Transverse colon (tissue), 4 donors: ENCODE data around the gene SNRPA1. TPM values are rescaled to one million over a fixed set of nuclear protein-coding genes. Genes with fewer than 3 reads are reported as not detected.
A peak's percentile ranks its signal among the peaks of the same experiment; 100 is the strongest.

Experiments
- DNase-seq: peaks from one replicate; pipeline ENCODE4 v3.0.0-alpha.2; 2019
- H3K27ac ChIP-seq, 4 donors: fragments of 200-600 bp; sonication (generic); 2 replicates each; pipeline ENCODE4 v1.5.1; 2016 to 2018; ENCODE audit warnings: inconsistent platforms in 4 of 4
- H3K27me3 ChIP-seq: fragments of 200-600 bp; sonication (generic); 2 replicates; pipeline ENCODE4 v1.5.1; 2017; ENCODE audit warnings: inconsistent platforms
- H3K36me3 ChIP-seq, 4 donors: fragments of 200-600 bp; sonication (generic); 2 replicates each; pipeline ENCODE4 v1.5.1; 2017 to 2019; ENCODE audit warnings: inconsistent platforms in 4 of 4
- H3K4me1 ChIP-seq, 4 donors: fragments of 200-600 bp; sonication (generic); 2 replicates each; pipeline ENCODE4 v1.5.1; 2017 to 2020; ENCODE audit warnings: inconsistent platforms in 4 of 4
- H3K4me3 ChIP-seq, 4 donors: fragments of 200-600 bp; sonication (generic); 1 replicate in 1 of 4; 2 replicates in 3 of 4; pipeline versions ENCODE4 v1.5.1 to v1.6.1; 2017 to 2019; ENCODE audit warnings: inconsistent platforms in 4 of 4
- H3K9me3 ChIP-seq, 2 donors: fragments of 200-600 bp; sonication (generic); 2 replicates each; pipeline ENCODE4 v1.5.1; 2017 to 2019; ENCODE audit warnings: inconsistent platforms in 2 of 2
- EP300 ChIP-seq: sonication (generic); formaldehyde crosslinking; IDR thresholded peaks from one replicate; pipeline ENCODE4 v1.6.1; 2017; ENCODE audit warnings: antibody characterized with exemption, low read depth
- POLR2A ChIP-seq: fragments of 450-650 bp; IDR thresholded peaks from one replicate; pipeline ENCODE4 v1.6.1; 2016; ENCODE audit warnings: antibody characterized with exemption, mild to moderate bottlenecking, moderate library complexity
- POLR2AphosphoS5 ChIP-seq, 3 donors: sonication (generic); formaldehyde crosslinking; IDR thresholded peaks; one replicate each; pipeline ENCODE4 v1.6.1; 2016; ENCODE audit warnings: antibody characterized with exemption in 3 of 3
- WGBS, 2 donors: methylation state at CpG; one replicate each; pipeline ENCODE4 v1.1.5; 2018; ENCODE audit warnings: low coverage in 1 of 2; 5-methylcytosine and 5-hydroxymethylcytosine counted together
- in situ Hi-C, 4 donors: fragments of 200-750 bp; cut with MboI; loops; one replicate each; pipeline versions ENCODE4 v1.15.0 to v1.15.1; 2017; ENCODE audit warnings: low sequenced_read_pairs in 3 of 4, low pct_ligation_motif_present in 1 of 4, low pct_unique_long_range_greater_than_20kb in 1 of 4
- intact Hi-C: fragments of 100-400 bp; cut with DNase I; formaldehyde crosslinking; loops from one replicate; pipeline ENCODE4 v1.15.1; 2023; ENCODE audit warnings: low total_unique reads
- total RNA-seq, 4 donors: library from RNA; depleted of rRNA; stranded (reverse); fragments of >200 nt; gene quantifications; one replicate each; pipeline ENCODE4 v1.1.0, GENCODE V29; 2016
- TF ChIP-seq, protein P1 (sequence below), 5 experiments: fragments of 200-600 bp in 3 of 5; fragments of 450-650 bp in 2 of 5; sonication (generic) in 3 of 5; IDR thresholded peaks; 1 replicate in 2 of 5; 2 replicates in 3 of 5; pipeline ENCODE4 v1.5.1; 2016 to 2017; ENCODE audit warnings: antibody characterized with exemption in 5 of 5, inconsistent platforms in 3 of 5, mild to moderate bottlenecking in 2 of 5, moderate library complexity in 1 of 5

The SNRPA1 gene
- total RNA-seq, 4 donors from 2014 or later, result 7.8 to 54.0 (median 25.8) TPM

DNA sequence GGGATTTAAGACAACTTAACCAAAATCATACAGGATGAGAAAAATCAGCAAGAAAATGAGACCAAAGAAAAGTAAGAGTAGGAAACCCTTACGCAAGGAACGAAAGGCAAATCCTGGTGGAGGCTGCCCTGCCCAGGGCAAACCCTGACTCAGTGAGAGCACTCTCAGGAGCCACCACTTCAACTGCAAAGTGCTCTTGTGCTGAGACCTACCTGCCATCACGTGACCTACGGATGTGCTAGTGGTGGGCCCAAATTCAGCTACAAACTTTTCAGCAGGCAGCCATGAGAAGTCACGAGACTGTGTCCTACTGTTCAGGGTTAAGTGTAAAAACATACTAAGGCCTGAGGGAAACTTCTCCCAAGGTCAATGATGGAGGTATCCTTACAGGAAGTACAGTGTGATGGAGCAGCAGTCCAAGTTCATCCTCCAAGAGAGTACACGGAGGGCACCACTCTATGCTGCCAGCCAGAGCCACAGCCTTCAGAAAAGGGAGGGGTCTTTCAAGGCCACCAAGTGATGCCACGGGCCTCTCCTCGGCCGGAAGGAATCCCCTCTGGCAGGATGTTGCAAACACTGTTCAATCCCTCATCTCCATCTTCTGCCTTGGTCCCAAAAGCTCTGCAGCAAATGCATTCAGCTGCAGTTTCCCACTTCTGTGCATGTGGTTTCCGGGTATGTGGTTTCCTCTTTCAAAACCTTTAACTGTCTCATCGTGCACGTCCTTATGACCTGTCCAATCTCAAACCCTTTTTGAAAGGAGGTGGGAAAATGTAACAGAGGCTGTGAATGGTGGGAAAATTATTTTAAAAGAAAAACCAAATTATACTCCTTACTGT is 52.7 kb downstream of the SNRPA1 start:
- peaks cover 0 to 76% (median 17%) of the 10 kb centered on the region in 4 donors for H3K4me1 ChIP-seq

DNA sequence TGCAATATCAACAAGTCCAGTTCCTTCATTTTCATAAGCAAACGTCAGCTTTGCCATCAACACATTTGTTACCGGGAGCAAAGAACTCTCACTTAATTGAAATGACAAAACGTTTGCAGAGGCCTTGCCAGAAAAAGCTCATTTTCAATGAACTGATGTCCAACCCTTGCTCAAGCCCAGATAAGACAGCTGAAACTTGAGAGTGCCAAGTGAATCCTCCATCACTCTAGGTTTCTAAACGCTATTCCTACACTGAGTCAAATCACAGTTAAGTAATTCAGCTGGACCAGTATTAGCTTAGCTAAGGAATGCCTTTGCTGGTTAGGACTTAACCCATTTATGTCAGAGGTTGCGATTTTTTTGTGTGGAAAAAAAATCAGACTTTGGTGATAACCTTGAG is 54.7 kb downstream of the SNRPA1 start:
- Histone ChIP-seq H3K27ac (peak overlapping the region in 2 of 4 donors; percentile 5 to 26), H3K9me3 (no peaks in the 10 kb centered on the region), H3K4me1 (peaks cover 0 to 61% (median 11%) of the 10 kb centered on the region in 4 donors), H3K4me3 (no peak overlapping the region), H3K27me3 (no peaks in the 10 kb centered on the region), H3K36me3 (peaks cover 0 to under 1% (median 0%) of the 10 kb centered on the region in 4 donors)
- WGBS, 2 donors, result 64 to 73% methylated on average over 5 of the region's 5 CpGs
- intact Hi-C loops, result loop anchor here (10.0 kb wide), 1 partner anchor 116 kb away; no protein-coding TSS in a partner anchor
- in situ Hi-C loops, result no loop called here
- DNase-seq, result no peak
- TF ChIP-seq POLR2A (no peak), POLR2AphosphoS5 (IDR thresholded peaks at IDR 0.05) (peak in 1 of 3 donors; percentile 16)
- TF ChIP-seq, protein P1, sequence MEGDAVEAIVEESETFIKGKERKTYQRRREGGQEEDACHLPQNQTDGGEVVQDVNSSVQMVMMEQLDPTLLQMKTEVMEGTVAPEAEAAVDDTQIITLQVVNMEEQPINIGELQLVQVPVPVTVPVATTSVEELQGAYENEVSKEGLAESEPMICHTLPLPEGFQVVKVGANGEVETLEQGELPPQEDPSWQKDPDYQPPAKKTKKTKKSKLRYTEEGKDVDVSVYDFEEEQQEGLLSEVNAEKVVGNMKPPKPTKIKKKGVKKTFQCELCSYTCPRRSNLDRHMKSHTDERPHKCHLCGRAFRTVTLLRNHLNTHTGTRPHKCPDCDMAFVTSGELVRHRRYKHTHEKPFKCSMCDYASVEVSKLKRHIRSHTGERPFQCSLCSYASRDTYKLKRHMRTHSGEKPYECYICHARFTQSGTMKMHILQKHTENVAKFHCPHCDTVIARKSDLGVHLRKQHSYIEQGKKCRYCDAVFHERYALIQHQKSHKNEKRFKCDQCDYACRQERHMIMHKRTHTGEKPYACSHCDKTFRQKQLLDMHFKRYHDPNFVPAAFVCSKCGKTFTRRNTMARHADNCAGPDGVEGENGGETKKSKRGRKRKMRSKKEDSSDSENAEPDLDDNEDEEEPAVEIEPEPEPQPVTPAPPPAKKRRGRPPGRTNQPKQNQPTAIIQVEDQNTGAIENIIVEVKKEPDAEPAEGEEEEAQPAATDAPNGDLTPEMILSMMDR (IDR thresholded peaks at IDR 0.05), result no peak

More for the DNA sequence above, 52.7 kb downstream of the SNRPA1 start:
- Histone ChIP-seq H3K27ac (peak overlapping the region; percentile 41 to 68 (median 46)), H3K27me3 (no peaks in the 10 kb centered on the region), H3K36me3 (no peaks in the 10 kb centered on the region), H3K4me3 (no peak overlapping the region), H3K9me3 (no peaks in the 10 kb centered on the region)
- peak; percentile 45 for DNase-seq
- WGBS, 2 donors, result 66 to 92% methylated on average over 4 to 12 of the region's 12 CpGs
- intact Hi-C loops (loop anchor here (10.0 kb wide), 1 partner anchor 118 kb away; no protein-coding TSS in a partner anchor), in situ Hi-C loops (no loop called here)
- TF ChIP-seq POLR2A (no peak), POLR2AphosphoS5 (IDR thresholded peaks at IDR 0.05) (no peak), EP300 (no peak)
- TF ChIP-seq, protein P1 (IDR thresholded peaks at IDR 0.05), result no peak

- no peaks in the 10 kb centered on the region for H3K9me3 ChIP-seq
- no peak overlapping the region for H3K4me3 ChIP-seq
- TF ChIP-seq, protein P1 (IDR thresholded peaks at IDR 0.05), result no peak
- TF ChIP-seq EP300 (no peak), POLR2A (no peak), POLR2AphosphoS5 (IDR thresholded peaks at IDR 0.05) (no peak)
- intact Hi-C loops (loop anchor here (10.0 kb wide), 1 partner anchor 115 kb away; no protein-coding TSS in a partner anchor), in situ Hi-C loops (no loop called here)
- H3K4me1 ChIP-seq, result peaks cover 0 to 58% (median 10%) of the 10 kb centered on the region in 4 donors
- peak overlapping the region in 3 of 4 donors; percentile 17 to 26 (median 24) for H3K27ac ChIP-seq
- 62 to 96% methylated on average over 4 to 6 of the region's 6 CpGs for WGBS, 2 donors
- no peak for DNase-seq
- no peaks in the 10 kb centered on the region for H3K27me3 ChIP-seq
- peaks cover 0 to 7% (median 4%) of the 10 kb centered on the region in 4 donors for H3K36me3 ChIP-seq
These were observed 55.3 kb downstream of the SNRPA1 start for GRCh38 chr15:101239724-101240136.

DNA sequence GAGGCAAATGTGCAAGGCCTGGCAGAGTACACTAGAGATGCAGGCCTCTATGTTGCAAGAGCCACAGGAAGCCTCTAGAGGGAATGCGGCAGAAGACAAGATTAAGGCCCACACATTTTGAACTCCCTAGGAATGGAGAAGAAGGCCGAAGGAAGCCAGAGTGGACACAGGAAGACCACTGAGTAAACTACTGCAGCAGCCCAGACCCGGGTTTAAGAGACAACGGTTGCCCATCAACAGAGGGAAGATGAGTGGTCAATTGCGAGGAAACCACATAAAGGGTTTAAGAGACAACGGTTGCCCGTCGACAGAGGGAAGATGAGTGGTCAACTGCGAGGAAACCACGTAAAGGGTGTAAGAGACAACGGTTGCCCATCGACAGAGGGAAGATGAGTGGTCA is 57.8 kb downstream of the SNRPA1 start:
- intact Hi-C loops, result no loop called here
- peak overlapping the region in 1 of 4 donors; percentile 15 for H3K27ac ChIP-seq

More for the DNA sequence above, 57.8 kb downstream of the SNRPA1 start:
- in situ Hi-C loops, result no loop called here
- no peaks in the 10 kb centered on the region for H3K9me3 ChIP-seq
- TF ChIP-seq EP300, result no peak
- TF ChIP-seq, protein P1 (IDR thresholded peaks at IDR 0.05), result no peak
- TF ChIP-seq POLR2A, result no peak
- no peak for TF ChIP-seq POLR2AphosphoS5 (IDR thresholded peaks at IDR 0.05)
- no peaks in the 10 kb centered on the region for H3K27me3 ChIP-seq
- H3K4me1 ChIP-seq, result peaks cover 0 to 40% (median 4%) of the 10 kb centered on the region in 4 donors
- H3K4me3 ChIP-seq, result no peak overlapping the region
- no peak for DNase-seq
- peaks cover 0 to 12% (median 6%) of the 10 kb centered on the region in 4 donors for H3K36me3 ChIP-seq
- 81 to 89% methylated on average over 12 of the region's 12 CpGs for WGBS, 2 donors
